ENCODE measurements around the gene JAG2.
A peak's percentile ranks its signal among the peaks of the same experiment; 100 is the strongest.
"Not testable (repeated sequence)": the region's sequence is repeated elsewhere in the genome, so short reads cannot be mapped to it uniquely, and the experiment has no call there.

JAG2 gene

DNA sequence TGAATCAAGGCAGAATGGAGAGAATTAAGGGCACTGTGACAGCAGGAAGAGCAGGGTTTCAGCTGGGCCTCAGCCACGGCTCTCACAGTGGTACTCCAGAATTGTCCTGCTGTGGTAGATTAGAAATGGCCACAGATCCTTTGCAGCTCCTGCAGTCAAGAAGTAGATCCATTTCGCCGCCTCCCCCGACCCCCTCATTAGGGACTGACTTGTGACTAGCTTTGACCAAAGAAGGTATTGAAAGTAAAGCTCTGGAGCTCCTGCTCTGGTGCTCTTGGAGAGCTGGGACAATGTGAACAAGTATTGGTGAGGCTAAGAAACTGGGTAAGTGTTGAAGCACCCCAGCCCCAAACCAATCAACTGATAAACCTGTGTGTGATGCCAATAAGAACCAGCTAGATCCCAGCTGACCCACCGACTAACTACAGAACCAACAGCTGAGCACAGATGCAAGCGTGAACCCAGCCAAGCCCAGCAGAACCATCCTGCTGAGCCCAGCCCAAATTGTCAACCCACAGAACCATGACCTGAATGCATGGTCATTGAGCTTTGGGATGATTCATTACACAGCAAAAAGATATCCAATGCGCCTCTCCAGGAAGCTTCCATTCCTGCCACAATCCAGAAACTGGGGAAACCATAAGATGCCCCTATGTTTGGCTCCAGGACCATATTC, 50.7 kb downstream of the JAG2 start:
- no peak for DNase-seq (ENCODE audit: low read depth in 2 of 2)

DNA sequence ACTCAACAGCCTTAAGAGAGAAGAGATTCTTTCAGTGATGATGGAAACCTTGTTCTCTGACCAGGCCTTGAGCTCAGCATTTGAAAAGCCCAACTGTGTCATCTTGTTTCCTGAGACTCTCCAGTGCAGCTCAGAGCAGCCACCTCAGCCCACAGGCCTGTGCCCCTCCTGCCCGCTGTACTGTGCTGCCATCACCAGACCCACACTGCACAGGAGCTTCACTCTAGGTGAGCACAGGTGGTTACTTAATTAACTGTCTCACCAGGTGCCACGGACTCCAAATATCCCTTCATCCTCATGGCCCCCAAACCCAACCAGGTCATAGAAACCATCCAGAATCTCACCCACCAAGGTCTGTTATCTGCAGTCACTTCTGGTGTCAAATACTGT, 51.3 kb downstream of the JAG2 start:
- DNase-seq (ENCODE audit: low read depth in 2 of 2): no peak

DNA sequence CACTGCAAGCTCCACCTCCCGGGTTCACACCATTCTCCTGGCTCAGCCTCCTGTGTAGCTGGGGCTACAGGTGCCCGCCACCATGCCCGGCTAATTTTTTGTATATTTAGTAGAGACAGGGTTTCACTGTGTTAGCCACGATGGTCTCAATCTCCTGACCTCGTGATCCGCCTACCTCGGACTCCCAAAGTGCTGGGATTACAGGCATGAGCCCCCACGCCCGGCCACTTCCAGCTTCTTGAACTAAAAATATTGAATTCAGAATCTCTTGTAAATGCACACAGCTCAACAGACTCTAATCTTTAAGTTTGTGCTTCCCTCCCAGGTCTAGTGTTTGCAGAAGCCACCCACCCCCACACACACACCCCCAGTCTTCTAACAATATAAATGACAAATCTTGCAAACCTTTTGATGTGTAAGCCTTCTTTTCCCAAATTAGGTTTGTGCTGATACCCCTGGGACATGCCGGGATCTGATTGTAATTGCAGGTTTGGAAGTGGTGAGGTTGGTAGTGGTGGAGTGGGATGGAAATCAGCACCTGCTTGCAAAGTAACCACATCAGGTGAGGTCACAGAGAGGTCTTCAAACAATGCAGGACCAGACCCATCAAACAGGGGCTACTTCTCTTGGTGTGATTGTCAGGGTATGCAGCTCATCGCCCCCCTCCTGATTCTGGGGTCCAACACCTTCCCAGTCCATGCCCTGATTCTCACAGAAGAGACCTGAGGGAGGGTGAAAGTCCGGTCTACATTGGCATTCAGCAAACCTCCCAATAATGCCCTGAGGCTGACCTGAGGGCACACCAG, 51.9 kb downstream of the JAG2 start:
- no peak for DNase-seq (ENCODE audit: low read depth in 2 of 2)

- not testable (repeated sequence) for DNase-seq (ENCODE audit: low read depth in 2 of 2)
Measured at GRCh38 chr14:105109243-105109642, 59.3 kb downstream of the JAG2 start.

GRCh38 chr14:105108516-105108864, 60.1 kb downstream of the JAG2 start:
- DNase-seq (ENCODE audit: low read depth in 2 of 2): no peak

- no peak for DNase-seq (ENCODE audit: low read depth in 2 of 2)
Measured at GRCh38 chr14:105107781-105108515, 60.6 kb downstream of the JAG2 start.

DNA sequence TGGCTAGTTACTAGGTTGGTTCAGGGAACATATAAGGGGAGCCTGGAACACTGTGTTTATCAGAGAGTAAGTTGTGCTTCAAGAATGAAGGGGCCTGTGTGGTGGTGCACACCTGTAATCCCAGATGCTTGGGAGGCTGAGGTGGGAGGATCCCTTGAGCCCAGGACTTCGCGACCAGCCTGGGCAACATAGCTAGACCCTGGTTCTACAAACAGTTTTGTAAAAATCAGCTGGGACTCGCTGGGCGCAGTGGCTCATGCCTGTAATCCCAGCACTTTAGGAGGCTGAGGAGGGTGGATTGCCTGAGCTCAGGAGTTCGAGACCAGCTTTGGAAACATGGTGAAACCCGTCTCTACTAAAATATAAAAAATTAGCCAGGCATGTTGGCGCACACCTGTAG, 61.2 kb downstream of the JAG2 start:
- DNase-seq (ENCODE audit: low read depth in 2 of 2): no peak

DNA sequence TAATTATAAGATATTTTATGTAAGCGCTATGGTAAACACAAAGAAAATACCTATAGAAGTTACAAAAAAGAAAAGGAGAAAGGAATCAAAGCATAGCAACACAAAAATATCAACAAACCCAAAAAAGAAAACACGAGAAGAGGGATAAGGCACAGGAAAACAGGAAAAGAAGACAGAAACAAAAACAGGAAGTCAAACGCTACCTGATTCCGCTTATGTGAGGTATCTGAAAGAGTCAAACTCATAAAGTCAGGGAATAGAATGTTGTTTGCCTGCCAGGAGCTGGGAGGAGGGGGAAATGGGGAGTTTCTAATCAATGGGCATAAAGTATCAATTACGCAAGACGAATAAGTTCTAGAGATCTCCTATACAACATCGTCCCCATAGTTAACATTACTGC, 63.4 kb downstream of the JAG2 start:
- DNase-seq (ENCODE audit: low read depth in 2 of 2): no peak

GRCh38 chr14:105102893-105103292, 65.7 kb downstream of the JAG2 start:
- no peak for DNase-seq (ENCODE audit: low read depth in 2 of 2)

GRCh38 chr14:105102361-105102870, 66.2 kb downstream of the JAG2 start:
- DNase-seq (ENCODE audit: low read depth in 2 of 2): no peak

DNA sequence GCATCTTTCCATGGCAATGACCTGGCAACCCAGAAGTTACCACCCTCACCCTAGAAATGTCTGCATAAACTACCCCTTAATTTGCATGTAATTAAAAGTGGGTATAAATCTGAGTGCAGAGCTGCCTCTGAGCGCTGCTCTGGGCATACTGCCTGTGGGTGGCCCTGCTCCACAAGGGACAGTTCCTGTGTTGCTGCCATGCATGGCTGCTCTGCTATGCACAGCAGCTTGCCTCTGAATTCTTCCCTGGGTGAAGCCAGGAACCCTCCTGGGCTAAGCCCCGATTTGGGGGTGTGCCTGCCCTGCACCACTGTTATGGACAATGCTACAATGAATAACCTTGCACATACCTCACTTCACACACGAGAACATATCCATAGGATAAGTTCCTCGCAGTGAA, 67.7 kb downstream of the JAG2 start:
- no peak for DNase-seq (ENCODE audit: low read depth in 2 of 2)

GRCh38 chr14:105099778-105100177, 68.8 kb downstream of the JAG2 start:
- no peak for DNase-seq (ENCODE audit: low read depth in 2 of 2)

DNA sequence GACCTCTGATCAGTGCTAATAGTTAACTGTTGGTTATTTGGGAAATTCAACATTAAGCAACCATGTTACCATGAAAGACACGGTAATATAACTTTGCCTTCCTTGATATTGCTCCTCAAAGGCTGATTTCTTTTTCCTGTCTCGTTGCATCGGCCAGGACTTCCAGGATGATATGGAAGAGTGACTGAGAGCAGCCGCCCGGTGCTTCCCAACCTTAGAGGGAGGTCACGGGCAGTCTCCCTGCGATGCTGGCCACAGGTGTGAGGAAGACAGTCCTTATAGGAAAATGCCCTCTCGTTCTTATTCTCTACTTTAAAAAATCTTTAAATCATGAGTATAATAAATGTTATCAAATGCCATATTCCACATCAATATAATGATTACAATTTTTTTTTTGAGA, 70.3 kb downstream of the JAG2 start:
- DNase-seq (ENCODE audit: low read depth in 2 of 2): no peak

GRCh38 chr14:105097794-105098127, 70.8 kb downstream of the JAG2 start:
- DNase-seq (ENCODE audit: low read depth in 2 of 2): no peak

DNA sequence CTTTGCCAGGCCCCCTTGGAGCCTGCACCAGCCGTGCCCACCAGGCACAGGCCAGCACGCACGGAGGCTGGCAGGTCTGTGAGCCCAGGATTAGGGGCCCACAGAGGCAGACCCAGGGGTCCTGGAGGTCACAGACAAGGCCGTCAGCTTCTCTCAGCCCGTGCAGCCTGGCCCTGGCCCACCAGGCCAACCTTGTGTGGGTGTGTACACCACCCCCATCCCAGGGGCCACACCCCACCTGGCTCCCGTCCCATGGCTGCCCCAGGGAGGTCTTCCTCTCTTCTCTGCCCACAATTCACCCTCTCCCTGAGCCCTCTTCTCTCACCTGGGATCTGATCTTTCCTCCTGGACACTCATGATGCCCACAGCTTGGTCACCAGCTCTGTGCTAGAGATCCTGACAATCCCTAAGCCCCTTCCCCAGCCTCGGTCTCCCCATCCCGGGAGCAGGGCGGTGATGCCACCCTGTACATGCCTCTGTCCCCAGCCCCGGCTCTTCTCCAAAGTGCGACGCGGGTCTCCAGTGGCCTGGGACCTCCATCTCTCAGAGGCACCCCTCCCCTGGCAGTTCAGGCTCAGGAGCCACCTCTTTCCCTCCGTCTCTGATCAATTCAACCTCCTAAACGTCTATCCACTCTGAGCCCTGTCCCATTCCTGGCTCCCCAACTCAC, 72.2 kb downstream of the JAG2 start:
- no peak for DNase-seq (ENCODE audit: low read depth in 2 of 2)

- DNase-seq (ENCODE audit: low read depth in 2 of 2): no peak
Measured at GRCh38 chr14:105095236-105095805, 73.3 kb downstream of the JAG2 start.

- DNase-seq (ENCODE audit: low read depth in 2 of 2): no peak
Measured at GRCh38 chr14:105094193-105094907, 74.2 kb downstream of the JAG2 start.

- peak; percentile 50 for DNase-seq (ENCODE audit: low read depth in 2 of 2)
Measured at GRCh38 chr14:105093431-105094192, 75.0 kb downstream of the JAG2 start.

DNA sequence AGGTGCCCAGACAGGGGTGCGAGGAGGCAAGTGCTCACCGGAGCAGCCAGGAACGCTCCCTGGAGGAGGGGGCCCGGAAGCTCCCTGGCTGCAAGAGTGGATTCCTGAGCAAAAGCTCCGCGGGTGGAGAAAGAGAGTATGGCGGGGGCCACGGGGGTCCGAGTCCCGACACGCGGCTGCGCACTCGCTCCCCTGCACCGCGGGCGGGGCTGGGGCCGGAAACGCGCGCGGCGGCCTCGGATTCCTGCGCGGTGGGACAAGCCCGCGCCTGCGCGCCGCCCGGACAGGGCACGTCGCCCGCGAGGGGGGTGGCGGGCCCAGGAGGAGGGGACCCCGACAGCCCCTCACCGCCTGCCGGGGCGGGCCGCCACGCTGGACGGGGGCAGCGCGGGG, 75.5 kb downstream of the JAG2 start:
- peak in 1 of 2 donors; percentile 33 for DNase-seq (ENCODE audit: low read depth in 2 of 2)
